Measurements from ENCODE around the gene MROH7. TPM values are rescaled to one million over a fixed set of nuclear protein-coding genes. Genes with fewer than 3 reads are reported as not detected.
A peak's percentile ranks its signal among the peaks of the same experiment; 100 is the strongest.

MROH7 gene
- total and polyA plus RNA-seq, 9 of the 15 experiments (the other 6 are each of a cell fraction or from before 2014, with no cell fraction given): not detected

DNA sequence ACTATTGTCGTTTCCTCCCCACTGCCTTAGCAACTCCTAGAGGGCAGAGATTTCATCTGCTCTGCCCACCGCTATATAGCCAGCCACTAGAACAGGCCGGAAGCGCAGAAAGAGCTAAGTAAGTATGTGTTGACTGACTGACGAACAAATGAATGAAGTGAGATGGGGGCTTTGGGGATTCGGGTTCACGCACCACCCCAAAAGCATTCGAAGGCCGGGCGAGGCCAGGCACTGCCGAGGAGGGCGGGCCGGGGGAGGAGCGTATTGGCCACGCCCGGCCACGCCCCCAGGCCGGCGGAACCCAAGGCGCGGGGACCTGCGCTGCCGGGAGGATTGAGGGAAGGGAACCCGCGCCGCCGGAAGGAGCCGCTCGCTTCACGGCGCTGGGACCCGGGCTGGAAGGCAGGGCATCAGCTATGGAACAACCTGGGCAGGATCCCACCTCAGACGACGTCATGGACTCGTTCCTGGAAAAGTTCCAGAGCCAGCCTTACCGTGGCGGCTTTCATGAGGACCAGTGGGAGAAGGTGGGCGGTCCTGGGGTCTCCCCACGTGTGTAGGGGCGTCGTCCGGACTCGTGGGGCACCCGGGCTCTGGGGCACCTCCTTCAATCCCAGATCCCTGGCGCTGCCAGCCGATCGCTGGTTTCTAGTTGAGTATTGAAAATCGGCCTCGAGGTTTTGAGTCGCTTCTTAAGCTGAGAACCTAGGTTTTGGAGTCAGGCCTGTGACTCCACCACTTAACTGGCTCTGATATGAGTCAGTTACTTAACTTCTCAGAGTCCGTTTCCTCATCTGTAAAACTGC is 74.1 kb downstream of the MROH7 start, which contains the start of gene TTC4 (continued):
- TF ChIP-seq, protein P1, sequence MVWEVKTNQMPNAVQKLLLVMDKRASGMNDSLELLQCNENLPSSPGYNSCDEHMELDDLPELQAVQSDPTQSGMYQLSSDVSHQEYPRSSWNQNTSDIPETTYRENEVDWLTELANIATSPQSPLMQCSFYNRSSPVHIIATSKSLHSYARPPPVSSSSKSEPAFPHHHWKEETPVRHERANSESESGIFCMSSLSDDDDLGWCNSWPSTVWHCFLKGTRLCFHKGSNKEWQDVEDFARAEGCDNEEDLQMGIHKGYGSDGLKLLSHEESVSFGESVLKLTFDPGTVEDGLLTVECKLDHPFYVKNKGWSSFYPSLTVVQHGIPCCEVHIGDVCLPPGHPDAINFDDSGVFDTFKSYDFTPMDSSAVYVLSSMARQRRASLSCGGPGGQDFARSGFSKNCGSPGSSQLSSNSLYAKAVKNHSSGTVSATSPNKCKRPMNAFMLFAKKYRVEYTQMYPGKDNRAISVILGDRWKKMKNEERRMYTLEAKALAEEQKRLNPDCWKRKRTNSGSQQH (CRISPR knock-in tag; IDR thresholded peaks at IDR 0.05): 0 out of 2 replicates have a peak, but pooled peaks have one; percentile 2
- peak; percentile 99 for TF ChIP-seq KLF13 (tag; IDR thresholded peaks at IDR 0.05; ENCODE audit: borderline replicate concordance, low read depth)
- no peak for TF ChIP-seq FOXP1 (CRISPR knock-in tag; IDR thresholded peaks at IDR 0.05)
- TF ChIP-seq ZEB2 (IDR thresholded peaks at IDR 0.05): peak; percentile 98
- TF ChIP-seq C11orf30 (IDR thresholded peaks at IDR 0.05; ENCODE audit: low read depth): peak; percentile 97
- TF ChIP-seq EP400 (IDR thresholded peaks at IDR 0.05): peak; percentile 95
- no peak for TF ChIP-seq ZNF140 (CRISPR knock-in tag; IDR thresholded peaks at IDR 0.05)
- no peak for TF ChIP-seq FOXJ3 (CRISPR knock-in tag; IDR thresholded peaks at IDR 0.05)
- TF ChIP-seq POLR2B (IDR thresholded peaks at IDR 0.05; ENCODE audit: low read depth, partially characterized antibody): peak; percentile 90
- TF ChIP-seq BRCA1 (IDR thresholded peaks at IDR 0.05): no peak
- no peak for TF ChIP-seq BRCA1 (CRISPR knock-in tag; IDR thresholded peaks at IDR 0.05)
- TF ChIP-seq, protein P2, sequence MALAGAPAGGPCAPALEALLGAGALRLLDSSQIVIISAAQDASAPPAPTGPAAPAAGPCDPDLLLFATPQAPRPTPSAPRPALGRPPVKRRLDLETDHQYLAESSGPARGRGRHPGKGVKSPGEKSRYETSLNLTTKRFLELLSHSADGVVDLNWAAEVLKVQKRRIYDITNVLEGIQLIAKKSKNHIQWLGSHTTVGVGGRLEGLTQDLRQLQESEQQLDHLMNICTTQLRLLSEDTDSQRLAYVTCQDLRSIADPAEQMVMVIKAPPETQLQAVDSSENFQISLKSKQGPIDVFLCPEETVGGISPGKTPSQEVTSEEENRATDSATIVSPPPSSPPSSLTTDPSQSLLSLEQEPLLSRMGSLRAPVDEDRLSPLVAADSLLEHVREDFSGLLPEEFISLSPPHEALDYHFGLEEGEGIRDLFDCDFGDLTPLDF (CRISPR knock-in tag; IDR thresholded peaks at IDR 0.05): peak; percentile 82
- TF ChIP-seq, protein P3, sequence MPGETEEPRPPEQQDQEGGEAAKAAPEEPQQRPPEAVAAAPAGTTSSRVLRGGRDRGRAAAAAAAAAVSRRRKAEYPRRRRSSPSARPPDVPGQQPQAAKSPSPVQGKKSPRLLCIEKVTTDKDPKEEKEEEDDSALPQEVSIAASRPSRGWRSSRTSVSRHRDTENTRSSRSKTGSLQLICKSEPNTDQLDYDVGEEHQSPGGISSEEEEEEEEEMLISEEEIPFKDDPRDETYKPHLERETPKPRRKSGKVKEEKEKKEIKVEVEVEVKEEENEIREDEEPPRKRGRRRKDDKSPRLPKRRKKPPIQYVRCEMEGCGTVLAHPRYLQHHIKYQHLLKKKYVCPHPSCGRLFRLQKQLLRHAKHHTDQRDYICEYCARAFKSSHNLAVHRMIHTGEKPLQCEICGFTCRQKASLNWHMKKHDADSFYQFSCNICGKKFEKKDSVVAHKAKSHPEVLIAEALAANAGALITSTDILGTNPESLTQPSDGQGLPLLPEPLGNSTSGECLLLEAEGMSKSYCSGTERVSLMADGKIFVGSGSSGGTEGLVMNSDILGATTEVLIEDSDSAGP (CRISPR knock-in tag; IDR thresholded peaks at IDR 0.05): peak; percentile 78; the same call in 1 of the 2 replicates
- TF ChIP-seq ZNF384 (IDR thresholded peaks at IDR 0.05; ENCODE audit: low read depth, low read length): peak; percentile 69; the same call in 1 of the 2 replicates
- peak; percentile 94 for TF ChIP-seq RBFOX2 (IDR thresholded peaks at IDR 0.05; ENCODE audit: low read depth, low read length)
- TF ChIP-seq, protein P4, sequence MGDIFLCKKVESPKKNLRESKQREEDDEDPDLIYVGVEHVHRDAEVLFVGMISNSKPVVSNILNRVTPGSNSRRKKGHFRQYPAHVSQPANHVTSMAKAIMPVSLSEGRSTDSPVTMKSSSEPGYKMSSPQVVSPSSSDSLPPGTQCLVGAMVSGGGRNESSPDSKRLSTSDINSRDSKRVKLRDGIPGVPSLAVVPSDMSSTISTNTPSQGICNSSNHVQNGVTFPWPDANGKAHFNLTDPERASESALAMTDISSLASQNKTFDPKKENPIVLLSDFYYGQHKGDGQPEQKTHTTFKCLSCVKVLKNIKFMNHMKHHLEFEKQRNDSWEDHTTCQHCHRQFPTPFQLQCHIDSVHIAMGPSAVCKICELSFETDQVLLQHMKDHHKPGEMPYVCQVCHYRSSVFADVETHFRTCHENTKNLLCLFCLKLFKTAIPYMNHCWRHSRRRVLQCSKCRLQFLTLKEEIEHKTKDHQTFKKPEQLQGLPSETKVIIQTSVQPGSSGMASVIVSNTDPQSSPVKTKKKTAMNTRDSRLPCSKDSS (IDR thresholded peaks at IDR 0.05; ENCODE audit: low read depth, partially characterized antibody): no peak
- peak; percentile 71; the same call in 1 of the 2 replicates for TF ChIP-seq ZKSCAN1 (IDR thresholded peaks at IDR 0.05; ENCODE audit: low read depth, low read length)
- no peak for TF ChIP-seq FOXJ2 (tag; IDR thresholded peaks at IDR 0.05)
- TF ChIP-seq ZNF75A (CRISPR knock-in tag; IDR thresholded peaks at IDR 0.05): no peak
- no peak; the same call in 1 of the 2 replicates for TF ChIP-seq ELF4 (CRISPR knock-in tag; IDR thresholded peaks at IDR 0.05)
- TF ChIP-seq LCOR (CRISPR knock-in tag; IDR thresholded peaks at IDR 0.05): peak; percentile 94
- TF ChIP-seq BACH1 (tag; IDR thresholded peaks at IDR 0.05): no peak
